NCI-H524 treated with DMSO at 0.1 percent for 48 hours (cell line): Measurements from ENCODE around the gene PHRF1.
"Not testable (repeated sequence)": the region's sequence is repeated elsewhere in the genome, so short reads cannot be mapped to it uniquely, and the experiment has no call there.

Experiments used
- DNase-seq: peaks from one replicate; lab custom pipeline; 2025; lab: John Stamatoyannopoulos, UW

Gene PHRF1

DNA sequence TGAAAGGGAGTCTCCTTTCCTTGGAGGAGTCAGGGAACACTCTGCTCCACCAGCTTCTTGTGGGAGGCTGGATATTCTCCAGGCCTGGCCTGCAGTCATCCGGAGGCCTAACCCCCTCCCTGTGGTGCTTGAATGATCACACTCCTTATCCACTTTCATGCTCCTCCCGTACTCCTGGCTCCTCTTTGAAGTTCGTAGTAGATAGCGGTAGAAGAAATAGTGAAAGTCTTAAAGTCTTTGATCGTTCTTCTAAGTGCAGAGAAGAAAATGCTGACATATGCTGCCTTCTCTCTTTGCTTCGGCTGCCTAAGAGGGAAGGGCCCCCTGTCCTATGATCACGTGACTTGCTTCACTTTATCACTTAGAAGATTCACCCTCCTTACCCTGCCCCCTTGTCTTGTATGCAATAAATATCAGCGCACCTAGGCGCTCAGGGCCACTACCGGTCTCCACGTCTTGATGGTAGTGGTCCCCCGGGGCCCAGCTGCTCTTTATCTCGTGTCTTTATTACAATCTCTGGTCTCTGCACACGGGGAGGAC, 2.2 kb upstream of the PHRF1 start:
- not testable (repeated sequence) for DNase-seq

DNA sequence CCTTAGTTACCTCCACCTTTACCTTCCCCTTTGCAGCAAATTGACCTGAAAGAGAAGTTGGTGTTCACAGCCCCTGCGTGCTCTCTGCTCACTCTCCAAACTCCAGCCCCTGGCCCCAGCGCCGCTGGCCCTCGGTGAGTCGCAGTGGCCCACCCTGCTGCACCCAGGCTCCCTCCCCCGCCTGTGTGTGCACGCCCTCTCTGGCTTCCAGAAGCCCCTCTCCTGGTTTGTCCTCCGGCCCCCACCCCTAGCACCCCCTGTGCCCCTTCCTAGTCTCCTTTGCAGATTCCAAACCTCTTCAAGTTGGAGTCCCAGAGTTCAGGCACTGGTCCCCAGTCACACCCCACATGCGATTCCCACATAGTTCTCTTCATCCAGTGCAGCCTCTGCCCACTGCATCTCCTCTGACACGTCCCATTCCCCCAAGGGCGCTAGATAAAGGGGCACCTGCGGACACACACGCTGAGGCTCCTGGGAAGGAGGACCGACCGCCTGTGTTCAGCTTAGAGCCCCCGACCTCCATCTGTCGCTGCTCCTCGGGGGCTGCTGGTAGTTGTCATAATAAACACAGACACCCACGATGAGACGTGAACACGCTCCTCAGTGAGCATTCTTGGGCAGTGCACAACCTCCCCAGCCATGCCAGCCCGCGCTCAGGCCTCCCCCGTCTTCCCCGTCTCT, 1.5 kb upstream of the PHRF1 start:
- no peak for DNase-seq

DNA sequence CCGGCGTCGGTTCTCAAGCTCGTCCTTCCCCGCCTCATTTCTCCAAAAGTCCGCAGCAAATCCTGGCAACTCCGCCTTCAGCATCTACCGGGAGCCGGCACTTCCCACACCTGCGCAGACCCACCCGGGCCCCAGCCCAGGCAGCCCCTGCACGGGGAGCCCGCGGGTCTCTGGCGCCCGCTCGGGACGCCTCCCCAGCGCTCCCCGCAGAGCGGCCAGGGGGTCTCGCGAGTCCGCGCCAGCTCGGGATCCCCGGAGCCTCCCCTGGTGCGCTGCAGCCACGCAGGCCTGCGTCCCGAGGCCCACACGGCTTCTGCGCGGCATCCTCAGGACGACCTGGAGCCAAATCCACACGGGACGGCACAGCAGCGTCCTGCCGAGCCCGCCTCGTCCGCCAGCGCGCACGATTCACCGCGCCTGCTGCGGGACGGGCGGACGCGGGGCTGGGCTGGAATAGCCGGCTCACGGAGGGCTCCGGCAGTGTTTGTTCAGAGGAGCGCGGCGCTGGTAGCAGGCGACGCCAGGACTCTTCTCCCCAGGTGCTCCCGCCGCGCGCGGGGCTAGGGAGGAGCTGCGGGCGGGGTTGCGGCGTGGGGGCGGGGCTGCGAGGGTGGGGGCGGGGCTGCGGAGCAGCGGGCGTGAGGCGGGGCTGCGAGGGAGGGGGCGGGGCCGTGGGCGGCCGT, 816 bp upstream of the PHRF1 start:
- DNase-seq, result no peak

DNA sequence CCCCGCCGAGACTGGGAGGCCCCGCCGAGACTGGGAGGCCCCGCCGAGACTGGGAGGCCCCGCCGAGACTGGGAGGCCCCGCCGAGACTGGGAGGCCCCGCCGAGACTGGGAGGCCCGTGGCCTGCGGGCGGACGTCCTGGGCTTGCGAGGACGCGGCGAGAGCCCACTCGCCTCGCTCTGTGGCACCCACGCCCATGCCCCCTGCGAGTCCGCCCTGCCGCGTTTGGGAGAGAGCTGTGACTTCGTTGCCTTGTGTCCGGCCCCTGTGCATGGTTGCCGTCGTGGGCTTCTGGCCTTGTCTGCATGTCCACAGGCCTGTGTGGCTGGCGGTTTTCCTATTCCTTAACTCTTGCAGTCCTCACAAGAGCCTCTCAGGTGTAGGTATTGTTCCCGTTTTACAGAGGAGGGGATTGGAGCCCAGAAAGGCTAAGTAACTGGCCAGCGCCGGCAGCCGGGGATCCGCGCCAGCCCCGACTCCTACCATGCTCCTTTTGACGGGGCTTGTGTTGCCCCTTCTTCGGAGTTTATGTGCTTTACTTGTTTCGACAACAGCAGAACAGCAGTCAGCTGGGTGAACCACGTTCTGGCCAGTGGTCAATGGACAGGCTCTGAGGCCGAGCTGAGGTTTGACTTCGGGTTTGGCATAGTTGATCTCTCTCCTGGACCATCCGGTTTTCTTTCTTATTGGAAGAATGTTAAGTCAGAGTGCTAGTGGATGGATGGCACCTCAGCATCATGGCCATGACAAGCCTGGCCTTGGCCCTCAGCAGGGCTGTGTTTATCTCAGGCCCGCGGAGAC, 741 bp downstream of the PHRF1 start:
- no peak for DNase-seq

DNA sequence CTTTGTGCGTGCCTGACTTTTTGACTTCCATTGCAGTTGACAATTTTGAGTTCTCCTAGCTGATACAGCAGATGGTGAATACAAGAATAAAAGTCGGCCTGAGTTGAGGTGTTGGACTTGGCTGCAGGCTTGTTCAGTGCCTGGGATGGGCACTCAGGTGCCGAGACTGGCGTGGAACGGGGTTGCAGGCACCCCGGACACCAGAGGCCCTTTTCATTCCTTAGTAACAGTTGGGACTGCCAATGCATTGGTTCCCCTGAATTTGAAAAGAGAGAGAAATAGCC, 1.3 kb downstream of the PHRF1 start:
- no peak for DNase-seq

DNA sequence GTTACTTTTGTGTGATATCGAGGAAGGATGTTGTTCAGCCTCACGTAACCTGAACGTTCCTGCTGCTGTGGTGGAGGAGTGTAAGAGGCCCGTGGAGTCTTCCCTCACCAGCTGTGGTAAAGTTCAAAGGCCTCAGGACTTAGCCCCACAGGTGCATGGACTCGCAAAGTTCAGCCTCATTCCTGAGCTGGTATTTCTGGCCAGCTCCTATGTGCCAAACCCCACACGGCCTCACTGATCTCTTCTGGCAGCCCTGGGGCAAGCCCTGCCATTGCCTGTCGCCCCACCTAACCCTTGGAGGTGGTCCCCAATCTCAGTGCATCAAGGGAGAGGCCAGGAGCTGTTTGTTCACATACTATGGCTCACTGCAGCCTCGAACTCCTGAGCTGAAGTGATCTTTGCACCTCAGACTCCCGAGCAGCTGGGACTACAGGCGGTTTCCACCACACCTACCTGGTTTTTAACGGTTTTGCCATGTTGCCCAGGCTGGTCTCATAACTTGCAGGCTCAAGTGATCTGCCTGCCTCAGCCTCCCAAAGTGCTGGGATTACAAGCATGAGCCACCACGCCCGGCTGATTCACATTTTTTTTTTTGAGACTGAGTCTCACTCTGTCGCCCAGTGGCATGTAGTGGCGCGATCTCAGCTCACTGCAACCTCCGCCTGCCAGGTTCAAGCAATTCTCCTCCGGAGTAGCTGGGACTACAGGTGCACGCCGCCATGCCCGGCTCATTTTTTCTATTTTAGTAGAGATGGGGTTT, 2.2 kb downstream of the PHRF1 start:
- no peak for DNase-seq

- DNase-seq, result no peak
Measured at GRCh38 chr11:579830-580601, 3.7 kb downstream of the PHRF1 start.

DNA sequence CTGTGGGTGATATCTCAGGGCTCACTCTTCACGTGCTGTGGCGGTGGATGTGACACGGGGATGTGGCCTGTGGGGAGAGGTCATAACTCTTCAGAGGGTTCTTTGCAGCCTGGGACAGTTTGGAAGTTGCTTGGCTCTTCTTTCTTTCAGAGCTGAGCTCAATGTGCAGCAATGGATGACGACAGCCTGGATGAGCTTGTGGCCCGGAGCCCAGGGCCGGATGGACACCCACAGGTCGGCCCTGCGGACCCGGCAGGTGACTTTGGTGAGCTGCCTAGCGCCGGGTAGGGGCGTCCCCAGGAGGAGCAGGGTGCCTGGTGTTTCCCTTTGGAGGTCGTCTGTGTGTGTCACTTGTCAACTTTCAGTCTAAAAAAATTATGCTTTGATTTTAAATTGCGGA, 5.1 kb downstream of the PHRF1 start:
- DNase-seq, result no peak

DNA sequence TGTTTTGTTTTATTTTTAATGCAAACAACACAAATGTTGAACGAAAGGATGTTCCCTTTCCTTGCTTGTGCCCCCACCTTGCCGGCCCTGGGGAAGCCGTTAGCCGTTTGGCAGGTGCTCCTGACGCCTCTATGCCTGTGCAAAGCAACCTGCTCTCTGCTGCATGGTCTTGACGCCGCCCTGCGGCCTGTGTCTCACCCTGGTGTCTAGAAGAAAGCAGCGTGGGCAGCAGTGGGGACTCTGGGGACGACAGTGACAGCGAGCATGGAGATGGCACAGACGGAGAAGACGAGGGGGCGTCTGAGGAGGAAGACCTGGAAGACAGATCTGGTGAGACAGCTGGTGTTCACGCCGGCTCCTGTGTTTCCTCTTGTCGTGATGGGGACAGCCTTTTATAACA, 5.5 kb downstream of the PHRF1 start:
- no peak for DNase-seq

DNA sequence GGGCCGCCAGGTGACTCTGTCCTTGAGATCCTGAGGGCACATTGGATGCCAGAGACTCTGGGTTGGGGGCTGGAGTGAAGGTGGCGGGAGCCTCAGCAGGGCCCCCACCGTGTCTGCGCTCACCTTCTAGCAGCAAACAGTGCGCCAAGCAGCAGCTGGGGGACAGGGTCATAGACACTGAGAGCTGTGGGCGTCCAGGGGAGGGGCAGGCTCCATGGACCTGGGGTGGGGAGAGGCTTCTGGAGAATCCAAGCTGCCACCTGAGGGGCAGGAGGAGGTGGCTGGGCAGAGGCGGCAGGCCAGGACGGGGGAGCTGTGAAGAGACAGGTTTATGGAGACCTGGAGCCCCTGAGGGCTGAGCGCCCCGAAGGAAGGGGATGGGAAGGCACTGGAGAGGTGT, 8.0 kb downstream of the PHRF1 start:
- DNase-seq, result no peak

DNA sequence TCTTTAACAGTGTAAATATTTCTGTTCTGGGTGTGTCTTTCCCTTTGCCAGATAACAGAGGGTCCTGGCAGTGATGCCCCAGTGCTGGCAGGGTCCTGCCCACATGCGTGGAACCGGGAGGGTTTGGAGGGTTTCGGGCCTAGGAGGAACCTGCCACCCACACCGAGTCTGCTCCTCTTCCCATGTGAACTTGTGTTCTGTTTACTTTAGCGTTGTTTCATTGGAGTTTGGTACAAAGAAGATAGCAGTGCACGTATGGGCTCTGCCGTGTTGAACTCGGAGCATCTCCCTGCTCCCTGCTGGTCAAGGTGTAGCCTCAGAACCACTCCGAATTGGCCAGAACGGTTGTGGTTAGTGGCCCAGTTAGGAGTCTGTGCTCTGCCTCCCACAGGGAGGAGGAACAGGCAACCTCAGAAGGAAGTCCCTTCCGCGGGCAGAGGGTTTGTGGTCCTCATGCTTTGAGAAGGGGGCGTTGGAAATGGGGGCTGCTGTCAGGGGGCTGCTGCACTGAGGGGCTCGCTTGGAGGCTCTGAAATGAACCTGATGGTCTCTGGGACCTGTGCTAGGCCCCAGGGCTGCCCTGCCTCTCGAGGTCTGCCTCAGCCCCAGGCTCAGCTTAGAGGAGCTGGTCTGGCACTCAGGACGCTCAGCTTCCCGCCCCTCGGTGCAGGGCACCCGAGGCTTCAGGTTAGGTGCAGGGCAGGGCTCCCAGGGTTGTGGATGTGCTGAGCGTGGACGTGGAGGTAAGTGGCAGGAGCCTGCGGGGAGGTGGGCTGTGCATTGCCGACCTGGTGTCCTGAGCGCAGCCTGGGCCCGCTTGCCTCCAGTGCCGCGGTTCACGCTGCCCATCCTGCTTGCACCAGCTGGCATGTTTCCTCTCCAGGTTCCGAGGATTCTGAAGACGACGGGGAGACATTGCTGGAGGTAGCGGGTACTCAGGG, 10.4 kb downstream of the PHRF1 start:
- DNase-seq, result no peak

- DNase-seq, result no peak
Measured at GRCh38 chr11:587546-587945, 11.3 kb downstream of the PHRF1 start.

DNA sequence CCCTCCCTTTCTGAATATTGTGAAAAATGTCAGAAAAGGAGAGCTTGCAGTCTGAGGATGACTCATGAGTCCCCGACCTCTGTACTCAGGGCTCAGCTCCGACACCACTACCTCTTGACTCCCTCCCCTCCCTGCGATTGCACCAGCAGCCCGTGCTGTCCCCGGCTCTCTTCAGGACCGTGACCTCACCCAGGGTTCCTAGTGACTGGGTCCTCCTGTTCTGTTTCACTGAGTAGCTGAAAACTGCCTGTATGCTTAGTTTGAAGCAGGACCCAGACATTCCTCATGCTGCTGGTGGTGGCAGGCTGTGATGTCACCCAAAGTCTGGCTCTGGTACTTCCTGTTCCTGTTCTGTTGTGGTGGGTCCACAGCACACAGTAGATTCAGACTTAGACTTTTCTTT, 11.7 kb downstream of the PHRF1 start:
- no peak for DNase-seq

DNA sequence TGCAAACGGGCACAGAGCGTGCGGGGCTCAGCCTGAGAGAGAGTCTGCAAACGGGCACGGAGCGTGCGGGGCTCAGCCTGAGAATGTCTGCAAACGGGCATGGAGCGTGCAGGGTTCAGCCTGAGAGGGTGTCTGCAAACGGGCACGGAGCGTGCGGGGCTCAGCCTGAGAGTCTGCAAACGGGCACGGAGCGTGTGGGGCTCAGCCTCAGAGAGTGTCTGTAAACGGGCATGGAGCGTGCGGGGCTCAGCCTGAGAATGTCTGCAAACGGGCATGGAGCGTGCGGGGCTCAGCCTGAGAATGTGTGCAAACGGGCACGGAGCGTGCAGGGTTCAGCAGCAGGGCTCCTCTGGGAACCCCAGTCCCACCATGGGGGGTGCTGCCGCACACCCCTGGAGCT, 13.5 kb downstream of the PHRF1 start:
- DNase-seq, result no peak

DNA sequence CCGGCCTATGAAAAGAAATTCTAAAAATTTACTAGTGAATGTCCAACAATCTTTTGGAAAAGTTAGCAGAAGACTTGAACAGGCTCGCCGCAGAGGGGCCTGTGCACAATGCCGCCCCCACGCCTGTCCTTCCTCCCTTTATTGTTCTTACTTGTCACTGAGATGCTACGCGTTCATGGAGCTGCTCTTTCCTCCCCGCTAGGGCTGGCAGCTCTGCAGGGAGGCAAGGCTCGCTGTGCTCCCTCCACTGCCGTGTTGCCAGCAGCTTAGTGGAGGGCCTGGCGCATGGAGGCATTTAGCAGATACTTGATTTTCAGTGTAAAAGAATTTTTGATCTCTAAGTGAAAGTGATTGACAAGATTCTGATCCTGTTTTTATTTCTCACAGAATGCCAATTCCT, 14.7 kb downstream of the PHRF1 start:
- no peak for DNase-seq

DNA sequence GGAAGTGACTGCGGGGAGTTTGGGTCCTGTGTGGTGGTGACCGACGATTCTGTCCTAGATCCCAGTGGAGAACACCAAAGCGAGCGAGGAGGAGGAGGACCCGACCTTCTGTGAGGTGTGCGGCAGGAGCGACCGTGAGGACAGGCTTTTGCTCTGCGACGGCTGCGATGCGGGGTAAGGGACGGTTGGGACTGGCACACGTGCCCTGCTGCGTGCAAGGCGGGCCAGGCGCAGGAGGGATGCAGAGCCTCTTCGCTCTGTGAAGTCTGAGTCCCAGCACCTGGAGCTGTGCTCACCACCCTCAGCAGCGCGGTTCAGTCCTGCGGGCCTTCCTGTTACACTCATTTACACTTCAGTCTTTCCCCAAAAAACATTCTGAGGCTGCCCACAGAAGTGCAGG, 16.2 kb downstream of the PHRF1 start:
- no peak for DNase-seq

GRCh38 chr11:592918-593317, 16.6 kb downstream of the PHRF1 start:
- DNase-seq, result no peak

GRCh38 chr11:593347-593746, 17.1 kb downstream of the PHRF1 start:
- no peak for DNase-seq

- DNase-seq, result no peak
Measured at GRCh38 chr11:595400-595799, 19.1 kb downstream of the PHRF1 start.

DNA sequence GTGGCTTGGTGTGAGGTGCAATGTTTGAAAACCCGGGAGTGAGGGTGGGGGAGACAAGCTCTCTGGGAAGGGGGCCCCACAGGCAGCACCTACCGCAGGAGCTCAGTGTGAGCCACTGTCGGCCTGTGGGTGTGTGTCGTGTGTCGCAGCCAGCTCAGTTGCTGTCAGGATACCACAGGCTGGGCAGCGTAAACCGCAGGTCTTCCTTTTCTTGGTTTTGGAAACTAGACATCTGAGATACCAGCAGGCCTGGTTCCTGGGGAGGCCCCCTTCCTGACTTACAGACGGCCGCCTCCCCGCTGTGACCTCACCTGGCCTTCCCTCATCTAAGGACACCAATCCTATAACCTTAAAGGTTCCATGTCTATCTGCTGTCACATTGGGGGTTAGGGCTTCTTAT, 20.1 kb downstream of the PHRF1 start:
- no peak for DNase-seq
